Measurements from ENCODE around the gene KRT9. TPM values are rescaled to one million over a fixed set of nuclear protein-coding genes. Genes with fewer than 3 reads are reported as not detected.

Gene KRT9
- total RNA-seq, 1 donor from 2014 or later = not detected

DNA sequence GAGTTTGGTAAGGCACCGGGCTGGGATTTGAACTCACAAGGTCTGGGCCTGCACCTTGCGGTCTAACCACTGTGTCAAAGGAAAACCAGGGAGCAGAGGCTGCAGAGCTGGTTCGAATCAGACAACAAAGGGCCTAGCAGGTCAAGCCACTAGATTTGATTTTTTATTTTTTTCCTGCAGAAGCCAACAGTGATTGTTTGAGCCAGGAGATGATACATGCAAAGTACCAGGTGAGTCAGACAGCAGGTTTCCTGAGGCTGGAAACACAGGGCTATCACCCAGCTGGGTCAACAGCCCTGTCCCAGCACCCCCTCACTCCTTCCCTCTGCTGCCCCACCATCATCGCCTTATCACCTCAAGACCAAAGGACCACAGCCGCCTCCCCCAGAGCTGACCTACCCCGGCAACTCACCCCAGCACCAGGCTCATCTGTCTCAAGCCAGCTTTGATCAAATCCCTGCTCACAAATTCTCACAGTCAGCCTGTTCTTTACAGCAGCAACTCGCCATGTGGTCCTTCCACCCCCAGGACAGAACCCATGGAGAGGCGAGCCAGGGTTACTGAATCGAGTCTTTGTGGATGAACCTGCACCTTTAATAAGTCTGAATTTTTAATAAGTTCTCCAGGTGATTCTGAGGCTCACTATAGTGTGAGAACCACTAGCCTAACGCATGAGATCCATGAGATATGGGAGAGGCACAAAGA is 30.8 kb downstream of the KRT9 start:
- TF ChIP-seq, protein P1, sequence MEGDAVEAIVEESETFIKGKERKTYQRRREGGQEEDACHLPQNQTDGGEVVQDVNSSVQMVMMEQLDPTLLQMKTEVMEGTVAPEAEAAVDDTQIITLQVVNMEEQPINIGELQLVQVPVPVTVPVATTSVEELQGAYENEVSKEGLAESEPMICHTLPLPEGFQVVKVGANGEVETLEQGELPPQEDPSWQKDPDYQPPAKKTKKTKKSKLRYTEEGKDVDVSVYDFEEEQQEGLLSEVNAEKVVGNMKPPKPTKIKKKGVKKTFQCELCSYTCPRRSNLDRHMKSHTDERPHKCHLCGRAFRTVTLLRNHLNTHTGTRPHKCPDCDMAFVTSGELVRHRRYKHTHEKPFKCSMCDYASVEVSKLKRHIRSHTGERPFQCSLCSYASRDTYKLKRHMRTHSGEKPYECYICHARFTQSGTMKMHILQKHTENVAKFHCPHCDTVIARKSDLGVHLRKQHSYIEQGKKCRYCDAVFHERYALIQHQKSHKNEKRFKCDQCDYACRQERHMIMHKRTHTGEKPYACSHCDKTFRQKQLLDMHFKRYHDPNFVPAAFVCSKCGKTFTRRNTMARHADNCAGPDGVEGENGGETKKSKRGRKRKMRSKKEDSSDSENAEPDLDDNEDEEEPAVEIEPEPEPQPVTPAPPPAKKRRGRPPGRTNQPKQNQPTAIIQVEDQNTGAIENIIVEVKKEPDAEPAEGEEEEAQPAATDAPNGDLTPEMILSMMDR (conservative IDR thresholded peaks at IDR 0.05; ENCODE audit: low read depth, low read length) = no peak
- no peak for DNase-seq (ENCODE audit: low read depth)
- no peak overlapping the region for H3K4me3 ChIP-seq (ENCODE audit: low read depth, low read length)

DNA sequence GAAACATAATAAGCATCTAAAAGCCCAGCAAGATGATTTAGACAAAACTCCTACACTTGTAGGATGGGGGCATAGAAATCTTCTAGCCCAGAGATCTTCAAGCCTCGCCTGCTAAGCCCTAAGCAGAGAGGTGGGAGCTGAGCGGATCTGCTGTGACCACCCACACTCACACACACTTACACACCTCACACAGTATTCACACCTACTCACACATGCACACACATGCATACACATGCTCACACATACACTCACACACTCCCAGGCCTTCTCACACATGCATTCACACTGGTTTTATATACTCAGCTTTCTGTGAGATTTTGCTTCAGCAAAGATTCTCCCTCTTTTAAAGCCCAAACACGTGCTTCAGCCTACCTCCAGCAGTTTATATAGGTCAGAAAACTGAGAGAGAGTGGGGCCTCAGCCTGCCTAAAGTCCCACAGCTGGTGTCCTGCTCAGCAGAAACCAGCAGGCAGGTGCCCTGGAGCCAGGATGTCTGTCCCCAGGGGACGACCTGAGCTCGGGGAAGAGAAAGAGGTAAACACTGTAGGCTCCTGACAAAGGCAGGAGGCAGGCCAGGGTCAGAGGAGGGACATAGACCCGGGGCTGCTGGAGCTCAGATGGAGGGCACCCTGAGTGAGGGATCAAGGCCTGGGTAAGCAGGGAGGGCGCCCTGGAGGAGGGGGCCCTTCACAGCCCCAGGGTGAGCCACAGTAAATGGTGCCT is 31.7 kb downstream of the KRT9 start:
- TF ChIP-seq, protein P1 (conservative IDR thresholded peaks at IDR 0.05; ENCODE audit: low read depth, low read length) = no peak
- DNase-seq (ENCODE audit: low read depth) = no peak

DNA sequence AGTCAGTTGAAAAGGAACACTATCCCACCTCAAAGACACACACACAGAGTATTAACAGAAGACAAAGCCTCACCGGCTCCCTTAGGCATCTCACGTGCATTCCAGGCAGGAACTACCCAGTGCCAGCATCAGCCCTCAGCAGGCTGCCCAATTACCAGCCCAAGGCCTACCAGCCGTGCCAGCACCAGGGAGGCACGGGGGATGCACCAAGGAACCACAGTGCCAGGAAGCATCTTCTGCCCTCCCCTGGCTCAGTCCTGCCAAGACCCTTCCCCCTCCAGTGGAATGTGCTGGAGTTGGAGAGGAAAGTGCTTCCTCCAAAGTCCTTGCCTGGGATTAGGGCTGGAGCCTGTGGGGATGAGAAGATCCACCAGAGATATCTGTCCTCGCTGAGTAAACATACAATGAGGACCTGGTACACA is 32.8 kb downstream of the KRT9 start:
- TF ChIP-seq, protein P1 (conservative IDR thresholded peaks at IDR 0.05; ENCODE audit: low read depth, low read length) = no peak
- DNase-seq (ENCODE audit: low read depth) = no peak
- H3K4me3 ChIP-seq (ENCODE audit: low read depth, low read length) = no peak overlapping the region

More for the DNA sequence above, 31.7 kb downstream of the KRT9 start:
- H3K4me3 ChIP-seq (ENCODE audit: low read depth, low read length) = no peak overlapping the region

DNA sequence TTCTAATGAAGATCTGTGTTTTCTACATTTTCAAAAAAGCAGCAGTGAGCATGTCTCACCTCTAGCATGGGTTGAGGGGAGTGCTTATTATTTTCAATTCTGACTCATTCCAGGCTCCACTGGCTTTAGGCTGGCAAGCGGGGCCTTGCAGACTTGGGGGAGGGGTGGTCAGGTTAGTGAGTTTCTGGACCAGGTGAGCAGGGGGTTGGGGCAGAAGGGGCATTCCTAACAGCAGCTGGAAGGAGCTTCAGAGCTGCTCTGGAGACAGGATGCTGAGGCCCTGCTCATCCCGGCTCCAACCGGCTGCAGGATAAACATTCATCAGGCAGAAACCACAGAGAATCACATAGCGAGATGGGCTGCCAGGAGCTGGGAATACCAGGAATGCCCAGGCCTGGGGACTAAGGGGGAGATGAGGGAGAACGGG is 33.3 kb downstream of the KRT9 start:
- TF ChIP-seq, protein P1 (conservative IDR thresholded peaks at IDR 0.05; ENCODE audit: low read depth, low read length) = no peak
- DNase-seq (ENCODE audit: low read depth) = no peak
- no peak overlapping the region for H3K4me3 ChIP-seq (ENCODE audit: low read depth, low read length)

DNA sequence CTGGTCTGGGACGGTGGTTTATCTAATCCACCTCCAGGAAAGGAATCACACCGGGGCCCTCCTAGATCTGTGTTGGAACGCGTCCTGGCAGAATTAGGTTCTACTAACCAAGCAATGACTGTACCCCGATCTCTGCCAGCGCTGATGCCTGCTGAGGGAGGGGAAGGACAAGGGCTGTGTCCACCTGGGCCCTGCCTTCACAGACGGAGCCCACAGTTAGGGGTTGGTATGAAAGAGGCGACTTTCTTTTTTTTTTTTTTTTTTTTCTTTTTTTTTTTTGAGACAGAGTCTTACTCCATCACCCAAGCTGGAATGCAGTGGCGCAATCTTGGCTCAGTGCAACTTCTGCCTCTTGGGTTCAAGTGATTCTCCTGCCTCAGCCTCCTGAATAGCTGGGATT is 33.9 kb downstream of the KRT9 start:
- no peak for DNase-seq (ENCODE audit: low read depth)
- TF ChIP-seq, protein P1 (conservative IDR thresholded peaks at IDR 0.05; ENCODE audit: low read depth, low read length) = no peak

DNA sequence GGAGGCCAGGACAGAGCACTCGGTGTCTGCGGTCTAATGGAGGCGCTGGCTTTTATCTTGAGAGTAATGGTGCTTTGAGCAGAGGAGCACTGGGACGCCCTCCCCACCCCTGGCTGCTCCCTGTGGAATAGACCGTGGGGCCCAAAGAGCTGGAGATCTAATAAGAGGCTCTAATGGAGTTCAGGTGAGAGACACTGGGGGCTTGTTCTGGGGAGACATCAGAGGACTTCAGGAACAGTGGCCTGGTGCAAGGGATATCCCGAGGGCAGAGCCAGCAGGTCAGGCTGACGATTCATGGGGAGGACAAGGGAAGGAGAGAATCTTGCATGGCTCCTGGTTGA is 34.3 kb downstream of the KRT9 start:
- DNase-seq (ENCODE audit: low read depth) = no peak
- TF ChIP-seq, protein P1 (conservative IDR thresholded peaks at IDR 0.05; ENCODE audit: low read depth, low read length) = no peak
- H3K4me3 ChIP-seq (ENCODE audit: low read depth, low read length) = no peak overlapping the region

More for the DNA sequence above, 33.9 kb downstream of the KRT9 start:
- H3K4me3 ChIP-seq (ENCODE audit: low read depth, low read length) = no peak overlapping the region
